Bronchial epithelial cell (primary cell): ENCODE measurements around the gene SGMS1. TPM values are rescaled to one million over a fixed set of nuclear protein-coding genes. Genes with fewer than 3 reads are reported as not detected.
"Not testable (repeated sequence)": the region's sequence is repeated elsewhere in the genome, so short reads cannot be mapped to it uniquely, and the experiment has no call there.

Source experiments
- DNase-seq: peaks from one replicate; pipeline ENCODE4 v3.0.0-alpha.2; 2010; ENCODE audit warnings: low read depth
- FAIRE-seq: peaks from 2 replicates; lab custom pipeline; 2011; peaks lifted over from hg19 to GRCh38; lab: Jason Lieb, UNC
- H3K27me3 ChIP-seq: 2 replicates; pipeline ENCODE4 v1.5.1; 2011; ENCODE audit warnings: low read length; ENCODE audit not compliant: control insufficient read depth, insufficient read depth
- H3K36me3 ChIP-seq: 2 replicates; pipeline ENCODE4 v1.5.1; 2011; ENCODE audit warnings: low read length; ENCODE audit not compliant: control insufficient read depth, insufficient read depth
- H3K4me3 ChIP-seq: 2 replicates; pipeline ENCODE4 v1.5.1; 2011; ENCODE audit warnings: mild to moderate bottlenecking, low read depth, low read length, control low read depth
- CTCF ChIP-seq: IDR thresholded peaks from 2 replicates; pipeline ENCODE4 v1.5.1; 2011; ENCODE audit warnings: mild to moderate bottlenecking, moderate library complexity, low read length, control low read depth, inconsistent platforms; ENCODE audit not compliant: insufficient read depth, severe bottlenecking
- total RNA-seq: library from RNA; depleted of rRNA; stranded (reverse); fragments of >200 nt; gene quantifications from 2 replicates; pipeline ENCODE4 v1.2.1, GENCODE V29; 2014

SGMS1 gene
- total RNA-seq, 1 donor from 2014 or later, result 21.3 TPM

GRCh38 chr10:50551894-50552293, 71.9 kb downstream of the SGMS1 start:
- TF ChIP-seq CTCF, result no peak
- Histone ChIP-seq H3K36me3 (no peaks in the 10 kb centered on the region), H3K27me3 (no peaks in the 10 kb centered on the region), H3K4me3 (no peak overlapping the region)
- DNase-seq, result no peak
- no peak for FAIRE-seq

- TF ChIP-seq CTCF, result no peak
- H3K36me3 ChIP-seq, result no peaks in the 10 kb centered on the region
- H3K4me3 ChIP-seq, result no peak overlapping the region
- FAIRE-seq, result no peak
- DNase-seq, result no peak
- H3K27me3 ChIP-seq, result no peaks in the 10 kb centered on the region
Observed at GRCh38 chr10:50550291-50550839, 73.4 kb downstream of the SGMS1 start.

GRCh38 chr10:50549186-50549585, 74.6 kb downstream of the SGMS1 start:
- not testable (repeated sequence) for H3K4me3 ChIP-seq, FAIRE-seq, DNase-seq, H3K36me3 ChIP-seq, H3K27me3 ChIP-seq

GRCh38 chr10:50548481-50548880, 75.3 kb downstream of the SGMS1 start:
- not testable (repeated sequence) for H3K4me3 ChIP-seq, H3K27me3 ChIP-seq, FAIRE-seq, DNase-seq, H3K36me3 ChIP-seq

GRCh38 chr10:50546287-50546686, 77.5 kb downstream of the SGMS1 start:
- not testable (repeated sequence) for FAIRE-seq, DNase-seq, H3K27me3 ChIP-seq, H3K36me3 ChIP-seq, H3K4me3 ChIP-seq

- H3K4me3 ChIP-seq, result no peak overlapping the region
- no peak for TF ChIP-seq CTCF
- no peaks in the 10 kb centered on the region for H3K36me3 ChIP-seq
- FAIRE-seq (no peak), DNase-seq (no peak)
- no peaks in the 10 kb centered on the region for H3K27me3 ChIP-seq
Observed at GRCh38 chr10:50545846-50546245, 77.9 kb downstream of the SGMS1 start.

GRCh38 chr10:50544857-50545429, 78.8 kb downstream of the SGMS1 start:
- Histone ChIP-seq H3K36me3 (no peaks in the 10 kb centered on the region), H3K4me3 (no peak overlapping the region), H3K27me3 (no peaks in the 10 kb centered on the region)
- no peak for DNase-seq
- no peak for FAIRE-seq
- no peak for TF ChIP-seq CTCF
